ENCODE measurements around the gene RANGRF. TPM values are rescaled to one million over a fixed set of nuclear protein-coding genes. Genes with fewer than 3 reads are reported as not detected.

The RANGRF gene
- total RNA-seq, 4 donors from 2014 or later, result 11.4 to 18.1 (median 13.5) TPM

- DNase-seq (ENCODE audit: low spot score in 2 of 2), result no peak
- H3K4me3 ChIP-seq (ENCODE audit: low read depth, poor library complexity, severe bottlenecking), result no peak overlapping the region
- TF ChIP-seq CTCF (IDR thresholded peaks at IDR 0.05) (no peak), POLR2A (IDR thresholded peaks at IDR 0.05) (no peak)
- 96% methylated on average over 1 of the region's 1 CpG for WGBS, 2 donors
- intact Hi-C loops (cut with DNase I; ENCODE audit: low total_unique reads), result no loop called here
Observed at GRCh38 chr17:8272421-8272820, 16.0 kb upstream of the RANGRF start.

- intact Hi-C loops (cut with DNase I; ENCODE audit: low total_unique reads), result no loop called here
- TF ChIP-seq CTCF (IDR thresholded peaks at IDR 0.05) (no peak), POLR2A (IDR thresholded peaks at IDR 0.05) (no peak)
- WGBS, 2 donors, result 87 to 92% methylated on average over 4 of the region's 4 CpGs
- DNase-seq (ENCODE audit: low spot score in 2 of 2), result no peak
- H3K4me3 ChIP-seq (ENCODE audit: low read depth, poor library complexity, severe bottlenecking), result no peak overlapping the region
Observed at GRCh38 chr17:8273884-8274444, 14.5 kb upstream of the RANGRF start.

DNA sequence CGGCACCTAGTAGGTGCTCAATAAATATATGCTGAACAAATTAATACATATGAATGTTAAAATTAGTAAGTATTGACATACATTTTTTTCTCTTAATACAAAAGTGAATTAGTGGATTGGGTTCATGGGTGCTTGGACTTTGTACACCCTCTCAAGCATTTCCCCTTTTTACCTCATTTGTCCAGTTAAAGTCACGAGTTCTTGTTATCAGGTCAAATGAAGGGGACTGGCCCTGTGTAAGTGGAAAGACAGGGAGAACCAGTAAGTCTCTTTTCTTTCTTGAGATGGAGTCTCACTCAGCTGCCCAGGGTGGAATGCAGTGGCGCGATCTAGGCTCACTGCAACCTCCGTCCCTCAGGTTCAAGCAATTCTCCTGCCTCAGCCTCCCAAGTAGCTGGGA, 13.7 kb upstream of the RANGRF start:
- intact Hi-C loops (cut with DNase I; ENCODE audit: low total_unique reads), result no loop called here
- TF ChIP-seq CTCF (IDR thresholded peaks at IDR 0.05) (no peak), POLR2A (IDR thresholded peaks at IDR 0.05) (no peak)
- 74 to 88% methylated on average over 5 of the region's 5 CpGs for WGBS, 2 donors
- DNase-seq (ENCODE audit: low spot score in 2 of 2), result no peak
- H3K4me3 ChIP-seq (ENCODE audit: low read depth, poor library complexity, severe bottlenecking), result no peak overlapping the region

DNA sequence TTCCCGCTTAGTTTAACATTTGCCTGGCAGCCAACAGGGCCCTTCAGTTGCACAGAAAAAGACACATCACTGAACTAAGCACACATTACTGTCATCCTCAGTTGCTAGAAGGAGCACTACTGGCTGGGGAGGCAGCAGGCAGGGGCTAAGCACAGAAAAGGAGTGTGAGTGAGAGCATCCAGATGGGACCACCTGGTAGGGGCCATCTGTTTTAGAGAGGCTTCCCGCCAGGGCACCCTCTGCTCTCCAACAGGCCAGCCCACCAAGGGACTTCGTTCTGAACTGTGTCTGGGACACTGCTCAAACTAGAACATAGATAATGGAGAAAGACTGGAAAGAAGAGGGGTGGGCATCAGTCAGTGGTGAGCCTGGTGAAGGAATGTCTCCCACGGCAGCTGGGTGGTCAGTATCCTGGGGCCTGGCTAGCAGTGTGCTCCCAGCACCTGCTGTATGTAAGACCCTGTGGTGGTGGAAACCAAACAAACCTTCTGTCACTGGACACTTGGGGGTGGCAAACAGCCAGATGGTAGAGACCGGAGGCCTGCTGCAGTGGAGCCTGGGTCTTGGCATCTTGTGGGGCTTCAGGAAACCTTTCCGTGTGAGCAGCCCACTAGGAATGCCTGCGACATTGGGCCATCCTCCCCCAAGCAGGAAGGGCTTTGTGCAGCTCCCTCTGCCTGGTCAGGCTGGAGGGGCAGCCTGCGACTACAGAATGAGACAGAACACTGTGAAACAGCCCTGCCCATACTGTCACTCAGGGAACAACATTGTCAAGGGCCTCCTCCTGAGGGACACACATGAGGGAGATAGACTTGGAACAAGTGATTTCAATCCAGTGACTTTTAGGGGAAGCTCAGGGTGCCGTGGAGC, 12.8 kb upstream of the RANGRF start:
- no peak overlapping the region for H3K4me3 ChIP-seq (ENCODE audit: low read depth, poor library complexity, severe bottlenecking)
- no peak for DNase-seq (ENCODE audit: low spot score in 2 of 2)
- WGBS, 2 donors, result 84 to 91% methylated on average over 9 of the region's 9 CpGs
- intact Hi-C loops (cut with DNase I; ENCODE audit: low total_unique reads), result no loop called here
- TF ChIP-seq CTCF (IDR thresholded peaks at IDR 0.05) (no peak), POLR2A (IDR thresholded peaks at IDR 0.05) (no peak)

GRCh38 chr17:8277317-8277716, 11.2 kb upstream of the RANGRF start:
- DNase-seq (ENCODE audit: low spot score in 2 of 2), result no peak
- TF ChIP-seq POLR2A (IDR thresholded peaks at IDR 0.05) (no peak), CTCF (IDR thresholded peaks at IDR 0.05) (no peak)
- intact Hi-C loops (cut with DNase I; ENCODE audit: low total_unique reads), result no loop called here
- no peak overlapping the region for H3K4me3 ChIP-seq (ENCODE audit: low read depth, poor library complexity, severe bottlenecking)
- 78 to 90% methylated on average over 7 of the region's 7 CpGs for WGBS, 2 donors

Data from lower leg skin (tissue), 4 donors.